Ishikawa (cell line): Measurements from ENCODE around the gene RPS25.

Experiments used
- CEBPB ChIP-seq: IDR thresholded peaks from 2 replicates; pipeline ENCODE4 v1.6.1; 2012
- CREB1 ChIP-seq: IDR thresholded peaks from 2 replicates; pipeline ENCODE4 v1.6.1; 2012; ENCODE audit warnings: low read depth
- EGR1 ChIP-seq: IDR thresholded peaks from 2 replicates; pipeline ENCODE4 v1.6.1; 2012
- EP300 ChIP-seq: IDR thresholded peaks from 2 replicates; pipeline ENCODE4 v1.6.1; 2012; ENCODE audit warnings: borderline replicate concordance
- FOXM1 ChIP-seq: IDR thresholded peaks from 2 replicates; pipeline ENCODE4 v1.6.1; 2012; ENCODE audit warnings: low read depth, borderline replicate concordance
- MAX ChIP-seq: IDR thresholded peaks from 2 replicates; pipeline ENCODE4 v1.6.1; 2012
- NFIC ChIP-seq: IDR thresholded peaks from 2 replicates; pipeline ENCODE4 v1.6.1; 2012
- RAD21 ChIP-seq: IDR thresholded peaks from 2 replicates; pipeline ENCODE4 v1.6.1; 2012; ENCODE audit warnings: low read depth
- REST ChIP-seq: IDR thresholded peaks from 2 replicates; pipeline ENCODE4 v1.6.1; 2012; ENCODE audit warnings: low read depth, mild to moderate bottlenecking
- TAF1 ChIP-seq: IDR thresholded peaks from 2 replicates; pipeline ENCODE4 v1.6.1; 2012; ENCODE audit warnings: low read depth, mild to moderate bottlenecking
- TCF12 ChIP-seq: IDR thresholded peaks from 2 replicates; pipeline ENCODE4 v1.6.1; 2012; ENCODE audit warnings: low read depth
- TEAD4 ChIP-seq: IDR thresholded peaks from 2 replicates; pipeline ENCODE4 v1.6.1; 2012
- USF1 ChIP-seq: IDR thresholded peaks from 2 replicates; pipeline ENCODE4 v1.6.1; 2012
- YY1 ChIP-seq: IDR thresholded peaks from 2 replicates; pipeline ENCODE4 v1.6.1; 2012; ENCODE audit warnings: low read depth
- ZBTB7A ChIP-seq: IDR thresholded peaks from 2 replicates; pipeline ENCODE4 v1.6.1; 2012; ENCODE audit warnings: low read depth

Gene RPS25

GRCh38 chr11:119015054-119015611 is 3.0 kb downstream of the RPS25 start:
- TF ChIP-seq USF1 = no peak
- TF ChIP-seq EGR1 = no peak
- no peak for TF ChIP-seq NFIC
- TF ChIP-seq YY1 = no peak
- TF ChIP-seq RAD21 = no peak; the same call in 1 of the 2 replicates
- no peak for TF ChIP-seq CREB1
- TF ChIP-seq CEBPB = no peak
- TF ChIP-seq TEAD4 = no peak
- TF ChIP-seq EP300 = no peak
- TF ChIP-seq FOXM1 = no peak
- TF ChIP-seq ZBTB7A = no peak

- TF ChIP-seq CEBPB = no peak
- TF ChIP-seq NFIC = no peak
- no peak for TF ChIP-seq MAX
- no peak for TF ChIP-seq YY1
- TF ChIP-seq ZBTB7A = no peak
- no peak for TF ChIP-seq CREB1
- no peak for TF ChIP-seq USF1
- no peak for TF ChIP-seq TCF12
- no peak for TF ChIP-seq EGR1
Observed at GRCh38 chr11:119014209-119014924, 3.8 kb downstream of the RPS25 start.

GRCh38 chr11:119012629-119013170 is 5.4 kb downstream of the RPS25 start:
- TF ChIP-seq FOXM1 (no peak), NFIC (no peak), YY1 (no peak), TEAD4 (no peak), MAX (no peak), CEBPB (no peak), ZBTB7A (no peak), RAD21 (no peak), USF1 (no peak)

GRCh38 chr11:119011476-119012053 is 6.6 kb downstream of the RPS25 start:
- no peak for TF ChIP-seq EGR1
- no peak for TF ChIP-seq TEAD4
- TF ChIP-seq TAF1 = no peak
- no peak for TF ChIP-seq TCF12
- no peak for TF ChIP-seq ZBTB7A
- no peak for TF ChIP-seq RAD21
- no peak for TF ChIP-seq CEBPB
- no peak for TF ChIP-seq REST
- no peak for TF ChIP-seq MAX

- no peak for TF ChIP-seq MAX
- no peak for TF ChIP-seq RAD21
- TF ChIP-seq REST = no peak
- no peak for TF ChIP-seq CREB1
- no peak for TF ChIP-seq EGR1
Observed at GRCh38 chr11:119006656-119007055, 11.5 kb downstream of the RPS25 start.
